K562 (cell line): ENCODE data around the gene SLC17A9. TPM values are rescaled to one million over a fixed set of nuclear protein-coding genes. Genes with fewer than 3 reads are reported as not detected.

ENCODE experiments used
- ATAC-seq: fragments of 200-7000 bp; cut with Tn5 transposase; 3 replicates; pipeline ENCODE4 v1.9.1; 2020; ENCODE audit warnings: moderate library complexity
- BruUV-seq: library from RNA; stranded (reverse); fragments of 400-500 nt; replicated peaks from 2 replicates; lab custom pipeline; 2021; lab: Mats Ljungman, UMichigan
- CTCF ChIA-PET: fragments of 300-600 bp; formaldehyde crosslinking; extraction: SDS; loops from one replicate; lab custom pipeline; 2021; ENCODE audit warnings: low intra/inter-chr PET ratio; lab: Yijun Ruan, JAX
- POLR2A ChIA-PET: fragments of 300-600, 350-650 bp; sonication (Branson Sonifier 250); formaldehyde crosslinking; extraction: SDS; loops from one replicate; lab custom pipeline; 2021; ENCODE audit warnings: antibody characterized with exemption, inconsistent platforms; lab: Yijun Ruan, JAX
- DNase-seq, 4 experiments: peaks; one replicate each; pipeline versions ENCODE4 v3.0.0 to v3.0.0-alpha.2; 2011 to 2018; ENCODE audit warnings: low spot score in 3 of 4, mixed read lengths in 3 of 4; ENCODE audit errors: extremely low read depth in 1 of 4
- FAIRE-seq: peaks from 2 replicates; lab custom pipeline; 2011; peaks lifted over from hg19 to GRCh38; lab: Jason Lieb, UNC
- H2AFZ ChIP-seq: 2 replicates; pipeline ENCODE4 v1.6.0; 2011; ENCODE audit warnings: low read depth, low read length, control low read depth, inconsistent platforms
- H3K27ac ChIP-seq: fragments of 200-600 bp; 3 replicates; pipeline ENCODE4 v1.8.0; 2011; ENCODE audit warnings: low read depth, mild to moderate bottlenecking, control low read depth, inconsistent platforms, low read length, moderate library complexity, mixed read lengths; ENCODE audit errors: extremely low read depth
- H3K27me3 ChIP-seq, 2 experiments: fragments of 300-600 bp in 1 of 2; 2 replicates in 1 of 2; 3 replicates in 1 of 2; pipeline versions ENCODE4 v1.6.0 to v1.8.0; 2011; ENCODE audit warnings: inconsistent platforms in 2 of 2, low read length in 2 of 2, mild to moderate bottlenecking in 1 of 2, mixed read lengths in 1 of 2, moderate library complexity in 1 of 2; ENCODE audit not compliant: control insufficient read depth in 2 of 2, insufficient read depth in 2 of 2
- H3K36me3 ChIP-seq: fragments of 300-600 bp; 3 replicates; pipeline ENCODE4 v1.8.0; 2011; ENCODE audit warnings: mild to moderate bottlenecking, low read length, inconsistent platforms; ENCODE audit not compliant: control insufficient read depth, insufficient read depth
- H3K4me1 ChIP-seq, 2 experiments: fragments of 200-600 bp in 1 of 2; replicated peaks in 1 of 2; 2 replicates in 1 of 2; 3 replicates in 1 of 2; pipeline versions ENCODE4 v1.5.1 to v1.8.0; 2011; ENCODE audit warnings: inconsistent platforms in 2 of 2, low read length in 2 of 2, mild to moderate bottlenecking in 1 of 2, mixed read lengths in 1 of 2, moderate library complexity in 1 of 2; ENCODE audit not compliant: control insufficient read depth in 2 of 2, insufficient read depth in 2 of 2
- H3K4me2 ChIP-seq: 2 replicates; pipeline ENCODE4 v1.6.1; 2011; ENCODE audit warnings: low read length, control low read depth, inconsistent platforms, mixed read lengths; ENCODE audit not compliant: insufficient read depth
- H3K4me3 ChIP-seq: fragments of 200-600 bp; sonication (generic), shearing (Covaris generic); 2 replicates; pipeline ENCODE4 v1.5.1; 2016; ENCODE audit warnings: control low read depth, inconsistent platforms
- H3K79me2 ChIP-seq: fragments of 200-600 bp; 3 replicates; pipeline ENCODE4 v1.8.0; 2011; ENCODE audit warnings: low read length, inconsistent platforms; ENCODE audit not compliant: control insufficient read depth, insufficient read depth
- H3K9ac ChIP-seq, 2 experiments: 2 replicates each; pipeline versions ENCODE4 v1.6.0 to v1.6.1; 2011; ENCODE audit warnings: low read depth in 2 of 2, low read length in 2 of 2, control low read depth in 1 of 2, inconsistent platforms in 1 of 2, mild to moderate bottlenecking in 1 of 2, mixed read lengths in 1 of 2; ENCODE audit not compliant: insufficient read depth in 1 of 2
- H3K9me1 ChIP-seq: one replicate; pipeline ENCODE4 v1.6.0; 2011; ENCODE audit warnings: inconsistent platforms, mild to moderate bottlenecking, low read length, moderate library complexity; ENCODE audit not compliant: control insufficient read depth, insufficient read depth
- H3K9me3 ChIP-seq: replicated peaks from 2 replicates; pipeline ENCODE4 v1.5.1; 2011; ENCODE audit warnings: low read depth, low read length, inconsistent platforms; ENCODE audit not compliant: control insufficient read depth, insufficient read depth
- H4K20me1 ChIP-seq: replicated peaks from 2 replicates; pipeline ENCODE4 v1.6.1; 2011; ENCODE audit warnings: low read length, inconsistent platforms, mixed read lengths; ENCODE audit not compliant: control insufficient read depth, insufficient read depth
- CC2D1A ChIP-seq: fragments of 450-650 bp; IDR thresholded peaks from 2 replicates; pipeline ENCODE4 v1.6.1; 2017; ENCODE audit warnings: mild to moderate bottlenecking
- SREBF2 ChIP-seq: sonication (generic); formaldehyde crosslinking; IDR thresholded peaks from 2 replicates; pipeline ENCODE4 v1.4.0; 2020; ENCODE audit warnings: mild to moderate bottlenecking, missing genetic modification reagents
- ZFP30 ChIP-seq: fragments of 250-450 bp; sonication (Bioruptor Pico); IDR thresholded peaks from 2 replicates; pipeline ENCODE4 v1.8.0; 2022; ENCODE audit warnings: moderate library complexity, mild to moderate bottlenecking, inconsistent platforms, borderline replicate concordance
- ZNF699 ChIP-seq: fragments of 250-450 bp; sonication (Bioruptor Pico); IDR thresholded peaks from 2 replicates; pipeline ENCODE4 v1.8.0; 2021; ENCODE audit warnings: mild to moderate bottlenecking, moderate library complexity; ENCODE audit not compliant: insufficient replicate concordance
- WGBS: fragments of 100-300 bp; shearing (Covaris generic); methylation state at CpG from one replicate; pipeline ENCODE4 v1.1.6; 2016; ENCODE audit warnings: low coverage, mixed read lengths; ENCODE audit not compliant: insufficient coverage; ENCODE audit errors: missing lambda C conversion rate; 5-methylcytosine and 5-hydroxymethylcytosine counted together
- in situ Hi-C: fragments of 300-500 bp; cut with MboI; formaldehyde crosslinking; loops from 4 replicates; pipeline ENCODE4 v1.15.0; 2018; ENCODE audit warnings: inconsistent platforms, mixed read lengths
- intact Hi-C: fragments of 100-400 bp; cut with micrococcal nuclease; formaldehyde crosslinking; loops from 2 replicates; pipeline ENCODE4 v1.14.2; 2022
- polyA plus RNA-seq, 8 experiments: library from polyadenylated mRNA; depleted of rRNA in 4 of 8; stranded (reverse) in 5 of 8; unstranded in 3 of 8; fragments of >200 nt; fragmentation: Nextera tagmentation in 2 of 8; fragmentation: Illumina TruSeq in 1 of 8; extraction: Ambion mirVana in 2 of 8; extraction: Trizol in 1 of 8; gene quantifications; 2 replicates each; pipeline versions ENCODE4 v1.2.1 to v1.2.3, GENCODE V29; 2011 to 2014; ENCODE audit warnings: inconsistent platforms in 1 of 8, missing spikeins in 1 of 8
- total RNA-seq, 7 experiments: library from RNA; depleted of rRNA in 6 of 7; stranded (reverse); fragments of >200 nt in 6 of 7; fragmentation: Illumina TruSeq in 2 of 7; extraction: Trizol in 2 of 7; gene quantifications; 2 replicates each; pipeline versions ENCODE4 v1.2.1 to v1.2.3, GENCODE V29; 2011 to 2021; ENCODE audit warnings: low replicate concordance in 1 of 7
- TF ChIP-seq, protein P1 (sequence below): IDR thresholded peaks from 3 replicates; pipeline ENCODE4 v1.6.1; 2011; ENCODE audit warnings: borderline replicate concordance, mild to moderate bottlenecking; ENCODE audit not compliant: insufficient read length, insufficient read depth

Gene SLC17A9
- total and polyA plus RNA-seq, 9 of the 15 experiments (the other 6 are each of a cell fraction or from before 2014, with no cell fraction given) = 0.04 to 0.31 TPM; not detected in 7

DNA sequence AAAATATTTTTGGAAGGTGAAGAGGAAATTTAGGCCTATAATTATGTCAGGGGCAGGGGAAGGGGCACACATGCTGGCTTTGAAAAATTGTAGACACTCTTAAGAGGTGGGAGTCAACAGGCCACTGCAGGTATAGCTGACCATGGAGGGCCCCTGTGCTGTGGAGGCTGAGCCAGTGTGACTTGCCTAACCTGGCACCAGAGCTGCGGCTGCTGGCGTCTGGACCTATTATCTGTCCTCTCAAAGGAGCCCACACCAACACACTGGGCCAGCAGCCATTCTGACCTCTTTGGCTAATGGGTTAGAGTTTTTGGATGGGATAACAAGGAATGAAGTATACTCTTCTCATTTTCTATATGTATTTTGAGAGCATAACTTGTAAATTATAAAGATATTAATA, 10.1 kb upstream of the SLC17A9 start:
- H3K27ac ChIP-seq = no peak overlapping the region
- CTCF ChIA-PET = no interaction called here
- WGBS = 95% methylated on average over 2 of the region's 2 CpGs
- in situ Hi-C loops = no loop called here
- no peaks in the 10 kb centered on the region for H3K9me3 ChIP-seq
- no peak overlapping the region for H3K9ac ChIP-seq
- no peak for DNase-seq
- no peak for TF ChIP-seq ZNF699 (CRISPR knock-in tag)
- no peak for TF ChIP-seq SREBF2
- TF ChIP-seq, protein P1, sequence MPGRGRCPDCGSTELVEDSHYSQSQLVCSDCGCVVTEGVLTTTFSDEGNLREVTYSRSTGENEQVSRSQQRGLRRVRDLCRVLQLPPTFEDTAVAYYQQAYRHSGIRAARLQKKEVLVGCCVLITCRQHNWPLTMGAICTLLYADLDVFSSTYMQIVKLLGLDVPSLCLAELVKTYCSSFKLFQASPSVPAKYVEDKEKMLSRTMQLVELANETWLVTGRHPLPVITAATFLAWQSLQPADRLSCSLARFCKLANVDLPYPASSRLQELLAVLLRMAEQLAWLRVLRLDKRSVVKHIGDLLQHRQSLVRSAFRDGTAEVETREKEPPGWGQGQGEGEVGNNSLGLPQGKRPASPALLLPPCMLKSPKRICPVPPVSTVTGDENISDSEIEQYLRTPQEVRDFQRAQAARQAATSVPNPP = no peak
- no peak for TF ChIP-seq ZFP30 (CRISPR knock-in tag)
- TF ChIP-seq CC2D1A = no peak
- no peak for ATAC-seq
- no TSS peak for BruUV-seq
- peaks cover 10 to 22% of the 10 kb centered on the region in 2 experiments; a peak in 4 of 5 replicates for H3K4me1 ChIP-seq
- H3K4me2 ChIP-seq = no peak overlapping the region
- H3K27me3 ChIP-seq = no peaks in the 10 kb centered on the region
- no peak for FAIRE-seq
- H2AFZ ChIP-seq = no peak overlapping the region
- POLR2A ChIA-PET = no interaction called here
- H3K36me3 ChIP-seq = peaks cover 78% of the 10 kb centered on the region
- peaks cover 45% of the 10 kb centered on the region for H3K79me2 ChIP-seq
- intact Hi-C loops = no loop called here
- H3K9me1 ChIP-seq = no peaks in the 10 kb centered on the region
- H3K4me3 ChIP-seq = no peak overlapping the region
- peaks cover 7% of the 10 kb centered on the region; the same call in 1 of the 2 replicates for H4K20me1 ChIP-seq
